ENCODE measurements around the gene UBAP1.
A peak's percentile ranks its signal among the peaks of the same experiment; 100 is the strongest.
"Not testable (repeated sequence)": the region's sequence is repeated elsewhere in the genome, so short reads cannot be mapped to it uniquely, and the experiment has no call there.

UBAP1 gene

GRCh38 chr9:34179213-34180136, 632 bp downstream of the UBAP1 start:
- peak; percentile 30 for DNase-seq (ENCODE audit: low spot score)

- peak; percentile 26 for DNase-seq (ENCODE audit: low spot score)
Measured at GRCh38 chr9:34185778-34186551, 7.1 kb downstream of the UBAP1 start.

DNA sequence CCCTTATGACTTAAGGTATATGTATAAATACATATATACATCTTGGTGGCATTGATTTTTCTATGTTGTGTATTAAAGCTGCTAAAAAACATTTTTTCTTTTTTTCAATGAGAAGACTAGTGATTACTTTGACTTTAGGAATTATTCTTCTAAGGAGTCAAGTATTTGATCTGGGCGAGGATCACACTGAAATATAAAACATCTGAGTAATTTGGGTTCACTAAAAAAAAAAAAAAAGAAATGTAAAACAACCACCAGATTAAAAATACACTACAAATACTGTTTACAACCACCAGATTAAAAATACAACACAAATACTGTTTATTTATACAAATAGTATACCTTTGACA, 9.0 kb downstream of the UBAP1 start:
- no peak for DNase-seq (ENCODE audit: low spot score)

DNA sequence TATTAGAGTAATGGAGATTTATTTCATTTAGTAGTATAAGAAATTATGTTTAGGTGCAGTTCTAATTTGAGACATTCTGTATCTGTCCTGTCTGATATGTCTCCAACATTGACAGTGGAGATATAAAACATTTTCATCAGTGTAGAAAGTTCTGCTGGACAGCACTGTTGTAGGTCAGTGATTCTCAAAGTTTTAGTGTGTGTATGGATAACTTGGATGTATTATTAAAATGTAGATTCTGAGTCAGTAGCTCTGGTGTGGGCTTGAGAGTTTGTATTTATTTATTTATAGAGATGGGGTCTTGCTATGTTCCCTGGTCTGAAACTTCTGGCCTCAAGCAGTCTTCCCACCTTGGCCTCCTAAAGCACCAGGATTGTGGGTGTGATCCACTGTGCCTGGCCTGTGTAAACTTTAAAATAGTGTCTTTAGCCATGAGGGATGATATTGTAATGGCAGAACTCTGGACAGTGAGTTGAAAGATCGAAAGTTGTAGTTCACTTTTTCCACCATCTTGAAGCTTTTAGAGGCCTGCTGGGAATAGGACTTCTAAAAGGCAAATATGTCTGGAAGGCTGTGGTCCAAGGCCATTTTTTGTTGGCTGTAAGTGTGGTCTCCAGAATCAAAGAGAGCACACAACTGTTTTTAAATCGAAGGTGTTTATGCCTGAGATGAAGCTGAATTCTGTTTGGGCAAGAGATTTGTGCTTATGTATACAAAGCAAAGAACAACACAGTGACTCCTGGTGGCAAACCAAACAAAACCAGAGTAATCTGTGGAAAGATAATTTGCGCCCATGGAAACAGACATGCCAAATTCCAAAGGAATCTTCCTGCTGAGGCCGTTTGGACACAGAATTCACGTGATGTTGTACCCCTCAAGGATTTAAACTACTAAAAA, 12.4 kb downstream of the UBAP1 start:
- no peak for DNase-seq (ENCODE audit: low spot score)

- no peak for DNase-seq (ENCODE audit: low spot score)
Measured at GRCh38 chr9:34195143-34195542, 16.3 kb downstream of the UBAP1 start.

DNA sequence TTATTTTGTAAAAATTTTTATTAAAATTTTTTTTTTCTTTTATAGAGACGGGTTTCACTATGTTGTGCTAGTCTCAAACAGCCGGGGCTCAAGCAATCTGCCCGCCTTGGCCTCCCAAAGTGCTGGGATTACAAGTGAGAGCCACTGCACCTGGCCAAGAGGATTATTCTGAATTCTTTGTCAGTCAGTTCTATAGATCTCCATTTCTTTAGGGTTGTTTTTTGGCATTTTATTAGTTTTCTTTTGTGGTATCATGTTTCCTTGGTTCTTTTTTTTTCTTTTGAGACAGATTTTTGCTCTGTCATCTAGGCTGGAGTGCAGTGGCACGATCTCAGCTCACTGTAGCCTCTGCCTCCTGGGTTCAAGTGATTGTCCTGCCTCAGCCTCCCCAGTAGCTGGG, 18.4 kb downstream of the UBAP1 start:
- DNase-seq (ENCODE audit: low spot score), result not testable (repeated sequence)

GRCh38 chr9:34197756-34198711, 19.2 kb downstream of the UBAP1 start:
- no peak for DNase-seq (ENCODE audit: low spot score)

DNA sequence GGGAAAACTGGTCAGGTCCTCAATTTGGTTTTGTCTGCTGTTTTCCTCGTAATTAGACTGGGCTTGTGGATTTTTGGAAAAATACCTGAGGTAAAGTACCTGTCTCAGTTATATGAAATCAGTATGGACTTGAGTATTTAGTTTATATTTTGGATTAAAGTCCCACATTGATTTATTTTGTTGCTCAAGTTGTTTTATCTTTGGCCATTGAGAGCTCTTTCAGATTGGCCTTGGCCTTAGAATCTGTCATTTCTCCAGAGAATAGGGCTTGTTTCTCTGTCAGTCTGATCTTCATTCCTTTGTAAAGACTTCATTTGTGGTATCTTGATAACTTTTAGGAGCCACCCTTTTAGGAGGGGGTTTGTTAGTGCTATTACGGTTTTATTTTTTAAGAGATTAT, 21.2 kb downstream of the UBAP1 start:
- no peak for DNase-seq (ENCODE audit: low spot score)

GRCh38 chr9:34203275-34203991, 24.6 kb downstream of the UBAP1 start:
- DNase-seq (ENCODE audit: low spot score), result no peak

GRCh38 chr9:34203992-34204635, 25.3 kb downstream of the UBAP1 start:
- no peak for DNase-seq (ENCODE audit: low spot score)

- no peak for DNase-seq (ENCODE audit: low spot score)
Measured at GRCh38 chr9:34205102-34205501, 26.3 kb downstream of the UBAP1 start.

DNA sequence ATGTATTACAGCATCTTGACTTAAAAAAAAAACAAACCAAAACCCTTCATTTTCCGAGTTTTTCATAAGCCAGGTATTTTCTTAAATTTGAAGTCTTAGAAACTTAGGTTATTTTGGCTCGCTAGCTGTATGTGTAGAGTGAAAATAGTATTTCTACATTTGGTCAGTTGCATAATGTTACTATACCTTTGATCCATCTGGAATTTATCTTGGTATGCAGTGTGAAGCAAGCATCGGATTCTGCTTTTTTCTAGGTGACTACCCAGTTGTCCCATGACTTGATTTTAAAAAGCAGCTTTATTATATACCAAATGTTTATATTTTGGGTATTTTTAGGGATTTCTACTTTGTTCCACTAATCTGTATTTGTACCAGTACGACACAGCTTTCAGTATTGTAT, 27.7 kb downstream of the UBAP1 start:
- DNase-seq (ENCODE audit: low spot score), result no peak

GRCh38 chr9:34211395-34211794, 32.6 kb downstream of the UBAP1 start:
- peak; percentile 56 for DNase-seq (ENCODE audit: low spot score)

DNA sequence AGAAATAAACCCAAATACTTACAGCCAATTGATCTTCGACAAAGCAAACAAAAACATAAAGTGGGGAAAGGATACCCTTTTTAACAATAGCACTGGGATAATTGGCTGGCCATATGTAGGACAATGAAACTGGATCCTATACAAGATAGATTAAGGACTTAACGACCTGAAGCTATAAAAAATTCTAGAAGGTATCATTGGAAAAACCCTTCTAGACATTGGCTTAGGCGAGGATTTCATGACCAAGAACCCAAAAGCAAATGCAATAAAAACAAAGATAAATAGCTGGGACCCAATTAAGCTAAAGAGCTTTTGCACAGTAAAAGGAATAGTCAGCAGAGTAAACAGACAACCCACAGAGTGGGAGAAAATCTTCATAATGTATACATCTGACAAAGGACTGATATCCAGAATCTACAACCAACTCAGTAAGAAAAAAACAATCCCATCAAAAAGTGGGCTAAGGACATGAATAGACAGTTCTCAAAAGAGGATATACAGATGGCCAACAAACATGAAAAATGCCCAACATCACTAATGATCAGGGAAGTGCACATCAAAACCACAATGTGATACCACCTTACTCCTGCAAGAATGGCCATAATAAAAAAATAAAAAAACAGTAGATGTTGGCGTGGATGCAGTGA, 35.6 kb downstream of the UBAP1 start:
- not testable (repeated sequence) for DNase-seq (ENCODE audit: low spot score)

- DNase-seq (ENCODE audit: low spot score), result no peak
Measured at GRCh38 chr9:34216325-34216724, 37.5 kb downstream of the UBAP1 start.

GRCh38 chr9:34217015-34217414, 38.2 kb downstream of the UBAP1 start:
- not testable (repeated sequence) for DNase-seq (ENCODE audit: low spot score)

GRCh38 chr9:34218446-34218845, 39.6 kb downstream of the UBAP1 start:
- no peak for DNase-seq (ENCODE audit: low spot score)

GRCh38 chr9:34219421-34219820, 40.6 kb downstream of the UBAP1 start:
- no peak for DNase-seq (ENCODE audit: low spot score)

GRCh38 chr9:34220218-34220617, 41.4 kb downstream of the UBAP1 start:
- DNase-seq (ENCODE audit: low spot score), result no peak

Measured in germinal center (tissue), 1 donor.